Suprapubic skin (tissue), 3 donors: ENCODE data around the gene P2RY8.

ENCODE experiments used
- CTCF ChIP-seq, 2 donors: fragments of 200-600 bp in 1 of 2; fragments of 450-650 bp in 1 of 2; sonication (generic) in 1 of 2; IDR thresholded peaks; one replicate each; pipeline ENCODE4 v1.5.1; 2016 to 2019; ENCODE audit warnings: antibody characterized with exemption in 2 of 2, mild to moderate bottlenecking in 1 of 2, moderate library complexity in 1 of 2
- POLR2A ChIP-seq, 2 donors: fragments of 450-650 bp; IDR thresholded peaks; one replicate each; pipeline ENCODE4 v1.6.1; 2017; ENCODE audit warnings: antibody characterized with exemption in 2 of 2, mild to moderate bottlenecking in 2 of 2, moderate library complexity in 2 of 2

GRCh38 chrX:1424147-1424851 lies 112.7 kb downstream of the P2RY8 start:
- no peak for TF ChIP-seq CTCF (IDR thresholded peaks at IDR 0.05)
- no peak for TF ChIP-seq POLR2A (IDR thresholded peaks at IDR 0.05)
